ENCODE results near the gene RABGEF1. TPM values are rescaled to one million over a fixed set of nuclear protein-coding genes. Genes with fewer than 3 reads are reported as not detected.
"Not testable (repeated sequence)": the region's sequence is repeated elsewhere in the genome, so short reads cannot be mapped to it uniquely, and the experiment has no call there.

RABGEF1 gene
- total and polyA plus RNA-seq, 2 donors (not counting 1 experiment from before 2014, with no cell fraction given): 27.9 to 31.0 TPM

DNA sequence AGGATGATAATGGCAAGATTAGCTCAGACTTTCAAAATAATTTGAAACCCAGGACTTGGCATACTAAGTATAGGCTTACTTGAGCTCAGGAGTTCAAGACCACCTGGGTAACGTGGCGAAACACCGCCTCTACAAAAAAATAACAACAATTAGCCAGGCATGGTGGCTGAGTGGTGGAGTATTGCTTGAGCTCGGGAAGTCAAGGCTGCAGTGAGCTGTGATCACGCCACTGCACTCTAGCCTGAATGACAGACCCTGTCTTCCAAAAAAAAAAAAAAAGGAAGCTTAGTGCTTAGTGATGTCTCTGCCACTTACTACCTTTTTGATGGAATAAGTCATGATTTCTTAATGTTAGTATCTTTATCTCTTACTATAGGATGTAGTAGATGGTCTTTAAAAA, 25.5 kb downstream of the RABGEF1 start:
- TF ChIP-seq CTCF (IDR thresholded peaks at IDR 0.05): no peak
- TF ChIP-seq EZH2 (IDR thresholded peaks at IDR 0.05; ENCODE audit: borderline replicate concordance, insufficient read depth, low read depth, low read length, poor library complexity, severe bottlenecking): no peak
- H3K27ac ChIP-seq (ENCODE audit: low read length in 2 of 2): peak overlapping the region in 1 of 2 donors; percentile 57
- WGBS (ENCODE audit: insufficient coverage): no CpG with 5 or more reads among the region's 5 CpGs
- H3K27ac Mint-ChIP-seq: peak overlapping the region; percentile 32
- H3K79me2 ChIP-seq (ENCODE audit: control insufficient read depth, insufficient read depth, low read length): peaks cover 88% of the 10 kb centered on the region
- peaks cover 2% of the 10 kb centered on the region for H3K9me3 Mint-ChIP-seq (ENCODE audit: insufficient read depth)
- H2AFZ ChIP-seq (ENCODE audit: insufficient read depth, low read depth, low read length, poor library complexity, severe bottlenecking): no peak overlapping the region
- H3K4me3 Mint-ChIP-seq: no peak overlapping the region
- no peak for DNase-seq
- ChIA-PET POLR2A (no interaction called here), CTCF (no interaction called here)
- H3K4me1 Mint-ChIP-seq: peaks cover 68% of the 10 kb centered on the region
- H3K27me3 ChIP-seq (replicated peaks in 1 of 4; ENCODE audit: control extremely low read depth in 1 of 4, control insufficient read depth in 3 of 4, insufficient read depth in 4 of 4, low read length in 3 of 4): no peaks in the 10 kb centered on the region
- H4K20me1 ChIP-seq (ENCODE audit: control insufficient read depth, insufficient read depth, low read length, poor library complexity, severe bottlenecking): peaks cover 19% of the 10 kb centered on the region
- H3K36me3 ChIP-seq (replicated peaks in 1 of 2; ENCODE audit: control extremely low read depth in 1 of 2, control insufficient read depth in 1 of 2, extremely low read depth in 1 of 2, insufficient read depth in 2 of 2, low read length in 1 of 2): peaks cover 0 to 2% of the 10 kb centered on the region in 2 experiments
- peaks cover 0 to 4% (median 0%) of the 10 kb centered on the region in 3 donors for H3K9me3 ChIP-seq (ENCODE audit: control extremely low read depth in 1 of 3, control insufficient read depth in 2 of 3, insufficient read depth in 1 of 3, low read length in 2 of 3)
- no peaks in the 10 kb centered on the region for H3K27me3 Mint-ChIP-seq
- H3K9ac ChIP-seq (ENCODE audit: low read length): no peak overlapping the region
- no peak overlapping the region for H3K4me3 ChIP-seq (ENCODE audit: control extremely low read depth in 1 of 5, extremely low read depth in 1 of 5, insufficient read depth in 1 of 5, low read depth in 2 of 5, low read length in 4 of 5)
- no peak for ATAC-seq (ENCODE audit: low read depth)
- H3K4me1 ChIP-seq (ENCODE audit: control insufficient read depth in 2 of 2, insufficient read depth in 2 of 2, low read length in 2 of 2): peaks cover 39 to 52% of the 10 kb centered on the region in 2 donors
- H3K4me2 ChIP-seq (replicated peaks; ENCODE audit: low read depth, low read length, poor library complexity, severe bottlenecking): peak overlapping the region; percentile 5
- intact Hi-C loops (cut with micrococcal nuclease): no loop called here

- H3K4me3 ChIP-seq (ENCODE audit: control extremely low read depth in 1 of 5, extremely low read depth in 1 of 5, insufficient read depth in 1 of 5, low read depth in 2 of 5, low read length in 4 of 5); H3K9me3 ChIP-seq (ENCODE audit: control extremely low read depth in 1 of 3, control insufficient read depth in 2 of 3, insufficient read depth in 1 of 3, low read length in 2 of 3); POLR2A ChIA-PET; H3K4me3 Mint-ChIP-seq; DNase-seq; H3K36me3 ChIP-seq (replicated peaks in 1 of 2; ENCODE audit: control extremely low read depth in 1 of 2, control insufficient read depth in 1 of 2, extremely low read depth in 1 of 2, insufficient read depth in 2 of 2, low read length in 1 of 2); H3K27me3 ChIP-seq (replicated peaks in 1 of 4; ENCODE audit: control extremely low read depth in 1 of 4, control insufficient read depth in 3 of 4, insufficient read depth in 4 of 4, low read length in 3 of 4); H3K9me3 Mint-ChIP-seq (ENCODE audit: insufficient read depth); ATAC-seq (ENCODE audit: low read depth); H3K4me2 ChIP-seq (replicated peaks; ENCODE audit: low read depth, low read length, poor library complexity, severe bottlenecking); H3K27me3 Mint-ChIP-seq; H2AFZ ChIP-seq (ENCODE audit: insufficient read depth, low read depth, low read length, poor library complexity, severe bottlenecking); CTCF ChIA-PET; H3K9ac ChIP-seq (ENCODE audit: low read length); intact Hi-C loops (cut with micrococcal nuclease): not testable (repeated sequence)
- Histone ChIP-seq H3K27ac (ENCODE audit: low read length in 2 of 2) (peak overlapping the region; percentile 37 to 72), H3K79me2 (ENCODE audit: control insufficient read depth, insufficient read depth, low read length) (peaks cover 88% of the 10 kb centered on the region), H3K4me1 (ENCODE audit: control insufficient read depth in 2 of 2, insufficient read depth in 2 of 2, low read length in 2 of 2) (peaks cover 39 to 52% of the 10 kb centered on the region in 2 donors), H4K20me1 (ENCODE audit: control insufficient read depth, insufficient read depth, low read length, poor library complexity, severe bottlenecking) (peaks cover 11% of the 10 kb centered on the region)
- peak overlapping the region; percentile 10 for H3K27ac Mint-ChIP-seq
- peaks cover 76% of the 10 kb centered on the region for H3K4me1 Mint-ChIP-seq
These were observed 27.0 kb downstream of the RABGEF1 start for GRCh38 chr7:66767486-66767885.
